DMS114 treated with DMSO at 0.1 percent for 48 hours (cell line): Measurements from ENCODE around the gene PLXDC2.

ENCODE experiments used
- DNase-seq: peaks from one replicate; lab custom pipeline; 2025; ENCODE audit not compliant: unreplicated experiment; lab: John Stamatoyannopoulos, UW

PLXDC2 gene

GRCh38 chr10:20100171-20100570, 283.9 kb downstream of the PLXDC2 start:
- no peak for DNase-seq

- no peak for DNase-seq
Observed at GRCh38 chr10:20105236-20105635, 289.0 kb downstream of the PLXDC2 start.

GRCh38 chr10:20105931-20106330, 289.7 kb downstream of the PLXDC2 start:
- DNase-seq, result no peak

- DNase-seq, result no peak
Observed at GRCh38 chr10:20108021-20108420, 291.8 kb downstream of the PLXDC2 start.

- DNase-seq, result no peak
Observed at GRCh38 chr10:20109613-20110012, 293.4 kb downstream of the PLXDC2 start.

- DNase-seq, result no peak
Observed at GRCh38 chr10:20110125-20111100, 294.2 kb downstream of the PLXDC2 start.

GRCh38 chr10:20114179-20114578, 297.9 kb downstream of the PLXDC2 start:
- no peak for DNase-seq

- DNase-seq, result no peak
Observed at GRCh38 chr10:20115894-20116293, 299.7 kb downstream of the PLXDC2 start.

- DNase-seq, result no peak
Observed at GRCh38 chr10:20117471-20117870, 301.2 kb downstream of the PLXDC2 start.

GRCh38 chr10:20118119-20118518, 301.9 kb downstream of the PLXDC2 start:
- DNase-seq, result no peak

GRCh38 chr10:20128811-20129210, 312.6 kb downstream of the PLXDC2 start:
- no peak for DNase-seq

- DNase-seq, result no peak
Observed at GRCh38 chr10:20132816-20133215, 316.6 kb downstream of the PLXDC2 start.

GRCh38 chr10:20133669-20134189, 317.5 kb downstream of the PLXDC2 start:
- DNase-seq, result no peak

GRCh38 chr10:20142311-20142710, 326.1 kb downstream of the PLXDC2 start:
- DNase-seq, result no peak

GRCh38 chr10:20144268-20144667, 328.0 kb downstream of the PLXDC2 start:
- DNase-seq, result no peak

GRCh38 chr10:20146004-20146403, 329.8 kb downstream of the PLXDC2 start:
- no peak for DNase-seq

- no peak for DNase-seq
Observed at GRCh38 chr10:20147684-20148083, 331.5 kb downstream of the PLXDC2 start.

- no peak for DNase-seq
Observed at GRCh38 chr10:20156511-20156910, 340.3 kb downstream of the PLXDC2 start.

- no peak for DNase-seq
Observed at GRCh38 chr10:20157314-20157713, 341.1 kb downstream of the PLXDC2 start.

GRCh38 chr10:20158086-20158485, 341.9 kb downstream of the PLXDC2 start:
- no peak for DNase-seq

GRCh38 chr10:20162123-20162522, 345.9 kb downstream of the PLXDC2 start:
- DNase-seq, result no peak

GRCh38 chr10:20166096-20166675, 350.0 kb downstream of the PLXDC2 start:
- no peak for DNase-seq
